ENCODE data around the gene SMARCB1. TPM values are rescaled to one million over a fixed set of nuclear protein-coding genes. Genes with fewer than 3 reads are reported as not detected.

Gene SMARCB1
- total and polyA plus RNA-seq, 2 experiments from 2014 or later, result 114 to 132 TPM

DNA sequence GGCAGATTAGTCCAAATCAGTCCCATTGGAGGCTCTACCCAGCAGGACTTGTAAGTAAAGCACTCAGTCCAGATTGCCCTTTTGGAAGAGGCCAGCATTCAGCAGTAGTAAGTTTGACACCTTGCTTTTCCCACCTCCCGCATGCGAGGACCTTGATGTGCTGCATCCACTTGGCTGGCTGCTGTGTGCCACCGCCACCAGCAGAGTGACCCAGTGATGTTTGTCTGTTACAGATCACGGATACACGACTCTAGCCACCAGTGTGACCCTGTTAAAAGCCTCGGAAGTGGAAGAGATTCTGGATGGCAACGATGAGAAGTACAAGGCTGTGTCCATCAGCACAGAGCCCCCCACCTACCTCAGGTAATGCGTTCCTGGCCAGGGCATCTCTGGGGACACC, 6.6 kb downstream of the SMARCB1 start:
- Histone ChIP-seq H3K4me2 (no peak overlapping the region), H3K4me1 (ENCODE audit: insufficient read depth) (peaks cover 14% of the 10 kb centered on the region), H3K27ac (ENCODE audit: low read depth) (0 out of 2 replicates have a peak overlapping the region, but pooled peaks have one; percentile 14), H3F3A (replicated peaks; ENCODE audit: low read depth) (0 out of 2 replicates have a peak, but pooled peaks cover 16% of the 10 kb centered on the region), H2AFZ (no peak overlapping the region), H3K4me3 (no peak overlapping the region), H3K79me2 (replicated peaks; ENCODE audit: insufficient read depth) (peaks cover 55% of the 10 kb centered on the region), H4K20me1 (replicated peaks; ENCODE audit: insufficient read depth) (peaks cover 25% of the 10 kb centered on the region), H3K9me2 (ENCODE audit: insufficient read depth) (no peaks in the 10 kb centered on the region), H3K36me3 (ENCODE audit: insufficient read depth) (peaks cover 26% of the 10 kb centered on the region), H3K27me3 (ENCODE audit: insufficient read depth) (no peaks in the 10 kb centered on the region)
- TF ChIP-seq, protein P1, sequence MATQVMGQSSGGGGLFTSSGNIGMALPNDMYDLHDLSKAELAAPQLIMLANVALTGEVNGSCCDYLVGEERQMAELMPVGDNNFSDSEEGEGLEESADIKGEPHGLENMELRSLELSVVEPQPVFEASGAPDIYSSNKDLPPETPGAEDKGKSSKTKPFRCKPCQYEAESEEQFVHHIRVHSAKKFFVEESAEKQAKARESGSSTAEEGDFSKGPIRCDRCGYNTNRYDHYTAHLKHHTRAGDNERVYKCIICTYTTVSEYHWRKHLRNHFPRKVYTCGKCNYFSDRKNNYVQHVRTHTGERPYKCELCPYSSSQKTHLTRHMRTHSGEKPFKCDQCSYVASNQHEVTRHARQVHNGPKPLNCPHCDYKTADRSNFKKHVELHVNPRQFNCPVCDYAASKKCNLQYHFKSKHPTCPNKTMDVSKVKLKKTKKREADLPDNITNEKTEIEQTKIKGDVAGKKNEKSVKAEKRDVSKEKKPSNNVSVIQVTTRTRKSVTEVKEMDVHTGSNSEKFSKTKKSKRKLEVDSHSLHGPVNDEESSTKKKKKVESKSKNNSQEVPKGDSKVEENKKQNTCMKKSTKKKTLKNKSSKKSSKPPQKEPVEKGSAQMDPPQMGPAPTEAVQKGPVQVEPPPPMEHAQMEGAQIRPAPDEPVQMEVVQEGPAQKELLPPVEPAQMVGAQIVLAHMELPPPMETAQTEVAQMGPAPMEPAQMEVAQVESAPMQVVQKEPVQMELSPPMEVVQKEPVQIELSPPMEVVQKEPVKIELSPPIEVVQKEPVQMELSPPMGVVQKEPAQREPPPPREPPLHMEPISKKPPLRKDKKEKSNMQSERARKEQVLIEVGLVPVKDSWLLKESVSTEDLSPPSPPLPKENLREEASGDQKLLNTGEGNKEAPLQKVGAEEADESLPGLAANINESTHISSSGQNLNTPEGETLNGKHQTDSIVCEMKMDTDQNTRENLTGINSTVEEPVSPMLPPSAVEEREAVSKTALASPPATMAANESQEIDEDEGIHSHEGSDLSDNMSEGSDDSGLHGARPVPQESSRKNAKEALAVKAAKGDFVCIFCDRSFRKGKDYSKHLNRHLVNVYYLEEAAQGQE (IDR thresholded peaks at IDR 0.05; ENCODE audit: unreplicated experiment), result no peak
- TF ChIP-seq CREB1 (CRISPR knock-in tag; IDR thresholded peaks at IDR 0.05; ENCODE audit: low read depth) (no peak), ZNF114 (CRISPR knock-in tag; IDR thresholded peaks at IDR 0.05) (no peak), EZH2 (IDR thresholded peaks at IDR 0.05; ENCODE audit: low read depth, unreplicated experiment) (no peak), ZNF331 (CRISPR knock-in tag; IDR thresholded peaks at IDR 0.05; ENCODE audit: low read depth) (no peak), NANOG (IDR thresholded peaks at IDR 0.05; ENCODE audit: borderline replicate concordance) (no peak), EZH2phosphoT487 (IDR thresholded peaks at IDR 0.05; ENCODE audit: unreplicated experiment) (no peak), JUNB (IDR thresholded peaks at IDR 0.05; ENCODE audit: unreplicated experiment) (no peak), STAT1 (IDR thresholded peaks at IDR 0.05; ENCODE audit: unreplicated experiment) (no peak), POLR2AphosphoS5 (IDR thresholded peaks at IDR 0.05; ENCODE audit: low read depth) (no peak)
- TF ChIP-seq, protein P2, sequence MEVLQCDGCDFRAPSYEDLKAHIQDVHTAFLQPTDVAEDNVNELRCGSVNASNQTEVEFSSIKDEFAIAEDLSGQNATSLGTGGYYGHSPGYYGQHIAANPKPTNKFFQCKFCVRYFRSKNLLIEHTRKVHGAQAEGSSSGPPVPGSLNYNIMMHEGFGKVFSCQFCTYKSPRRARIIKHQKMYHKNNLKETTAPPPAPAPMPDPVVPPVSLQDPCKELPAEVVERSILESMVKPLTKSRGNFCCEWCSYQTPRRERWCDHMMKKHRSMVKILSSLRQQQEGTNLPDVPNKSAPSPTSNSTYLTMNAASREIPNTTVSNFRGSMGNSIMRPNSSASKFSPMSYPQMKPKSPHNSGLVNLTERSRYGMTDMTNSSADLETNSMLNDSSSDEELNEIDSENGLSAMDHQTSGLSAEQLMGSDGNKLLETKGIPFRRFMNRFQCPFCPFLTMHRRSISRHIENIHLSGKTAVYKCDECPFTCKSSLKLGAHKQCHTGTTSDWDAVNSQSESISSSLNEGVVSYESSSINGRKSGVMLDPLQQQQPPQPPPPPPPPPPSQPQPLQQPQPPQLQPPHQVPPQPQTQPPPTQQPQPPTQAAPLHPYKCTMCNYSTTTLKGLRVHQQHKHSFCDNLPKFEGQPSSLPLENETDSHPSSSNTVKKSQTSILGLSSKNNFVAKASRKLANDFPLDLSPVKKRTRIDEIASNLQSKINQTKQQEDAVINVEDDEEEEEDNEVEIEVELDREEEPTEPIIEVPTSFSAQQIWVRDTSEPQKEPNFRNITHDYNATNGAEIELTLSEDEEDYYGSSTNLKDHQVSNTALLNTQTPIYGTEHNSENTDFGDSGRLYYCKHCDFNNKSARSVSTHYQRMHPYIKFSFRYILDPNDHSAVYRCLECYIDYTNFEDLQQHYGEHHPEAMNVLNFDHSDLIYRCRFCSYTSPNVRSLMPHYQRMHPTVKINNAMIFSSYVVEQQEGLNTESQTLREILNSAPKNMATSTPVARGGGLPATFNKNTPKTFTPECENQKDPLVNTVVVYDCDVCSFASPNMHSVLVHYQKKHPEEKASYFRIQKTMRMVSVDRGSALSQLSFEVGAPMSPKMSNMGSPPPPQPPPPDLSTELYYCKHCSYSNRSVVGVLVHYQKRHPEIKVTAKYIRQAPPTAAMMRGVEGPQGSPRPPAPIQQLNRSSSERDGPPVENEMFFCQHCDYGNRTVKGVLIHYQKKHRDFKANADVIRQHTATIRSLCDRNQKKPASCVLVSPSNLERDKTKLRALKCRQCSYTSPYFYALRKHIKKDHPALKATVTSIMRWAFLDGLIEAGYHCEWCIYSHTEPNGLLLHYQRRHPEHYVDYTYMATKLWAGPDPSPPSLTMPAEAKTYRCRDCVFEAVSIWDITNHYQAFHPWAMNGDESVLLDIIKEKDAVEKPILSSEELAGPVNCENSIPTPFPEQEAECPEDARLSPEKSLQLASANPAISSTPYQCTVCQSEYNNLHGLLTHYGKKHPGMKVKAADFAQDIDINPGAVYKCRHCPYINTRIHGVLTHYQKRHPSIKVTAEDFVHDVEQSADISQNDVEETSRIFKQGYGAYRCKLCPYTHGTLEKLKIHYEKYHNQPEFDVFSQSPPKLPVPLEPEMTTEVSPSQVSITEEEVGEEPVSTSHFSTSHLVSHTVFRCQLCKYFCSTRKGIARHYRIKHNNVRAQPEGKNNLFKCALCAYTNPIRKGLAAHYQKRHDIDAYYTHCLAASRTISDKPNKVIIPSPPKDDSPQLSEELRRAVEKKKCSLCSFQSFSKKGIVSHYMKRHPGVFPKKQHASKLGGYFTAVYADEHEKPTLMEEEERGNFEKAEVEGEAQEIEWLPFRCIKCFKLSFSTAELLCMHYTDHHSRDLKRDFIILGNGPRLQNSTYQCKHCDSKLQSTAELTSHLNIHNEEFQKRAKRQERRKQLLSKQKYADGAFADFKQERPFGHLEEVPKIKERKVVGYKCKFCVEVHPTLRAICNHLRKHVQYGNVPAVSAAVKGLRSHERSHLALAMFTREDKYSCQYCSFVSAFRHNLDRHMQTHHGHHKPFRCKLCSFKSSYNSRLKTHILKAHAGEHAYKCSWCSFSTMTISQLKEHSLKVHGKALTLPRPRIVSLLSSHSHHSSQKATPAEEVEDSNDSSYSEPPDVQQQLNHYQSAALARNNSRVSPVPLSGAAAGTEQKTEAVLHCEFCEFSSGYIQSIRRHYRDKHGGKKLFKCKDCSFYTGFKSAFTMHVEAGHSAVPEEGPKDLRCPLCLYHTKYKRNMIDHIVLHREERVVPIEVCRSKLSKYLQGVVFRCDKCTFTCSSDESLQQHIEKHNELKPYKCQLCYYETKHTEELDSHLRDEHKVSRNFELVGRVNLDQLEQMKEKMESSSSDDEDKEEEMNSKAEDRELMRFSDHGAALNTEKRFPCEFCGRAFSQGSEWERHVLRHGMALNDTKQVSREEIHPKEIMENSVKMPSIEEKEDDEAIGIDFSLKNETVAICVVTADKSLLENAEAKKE (CRISPR knock-in tag; IDR thresholded peaks at IDR 0.05), result no peak
- TF ChIP-seq, protein P3, sequence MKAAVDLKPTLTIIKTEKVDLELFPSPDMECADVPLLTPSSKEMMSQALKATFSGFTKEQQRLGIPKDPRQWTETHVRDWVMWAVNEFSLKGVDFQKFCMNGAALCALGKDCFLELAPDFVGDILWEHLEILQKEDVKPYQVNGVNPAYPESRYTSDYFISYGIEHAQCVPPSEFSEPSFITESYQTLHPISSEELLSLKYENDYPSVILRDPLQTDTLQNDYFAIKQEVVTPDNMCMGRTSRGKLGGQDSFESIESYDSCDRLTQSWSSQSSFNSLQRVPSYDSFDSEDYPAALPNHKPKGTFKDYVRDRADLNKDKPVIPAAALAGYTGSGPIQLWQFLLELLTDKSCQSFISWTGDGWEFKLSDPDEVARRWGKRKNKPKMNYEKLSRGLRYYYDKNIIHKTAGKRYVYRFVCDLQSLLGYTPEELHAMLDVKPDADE (IDR thresholded peaks at IDR 0.05), result no peak
- TF ChIP-seq, protein P4, sequence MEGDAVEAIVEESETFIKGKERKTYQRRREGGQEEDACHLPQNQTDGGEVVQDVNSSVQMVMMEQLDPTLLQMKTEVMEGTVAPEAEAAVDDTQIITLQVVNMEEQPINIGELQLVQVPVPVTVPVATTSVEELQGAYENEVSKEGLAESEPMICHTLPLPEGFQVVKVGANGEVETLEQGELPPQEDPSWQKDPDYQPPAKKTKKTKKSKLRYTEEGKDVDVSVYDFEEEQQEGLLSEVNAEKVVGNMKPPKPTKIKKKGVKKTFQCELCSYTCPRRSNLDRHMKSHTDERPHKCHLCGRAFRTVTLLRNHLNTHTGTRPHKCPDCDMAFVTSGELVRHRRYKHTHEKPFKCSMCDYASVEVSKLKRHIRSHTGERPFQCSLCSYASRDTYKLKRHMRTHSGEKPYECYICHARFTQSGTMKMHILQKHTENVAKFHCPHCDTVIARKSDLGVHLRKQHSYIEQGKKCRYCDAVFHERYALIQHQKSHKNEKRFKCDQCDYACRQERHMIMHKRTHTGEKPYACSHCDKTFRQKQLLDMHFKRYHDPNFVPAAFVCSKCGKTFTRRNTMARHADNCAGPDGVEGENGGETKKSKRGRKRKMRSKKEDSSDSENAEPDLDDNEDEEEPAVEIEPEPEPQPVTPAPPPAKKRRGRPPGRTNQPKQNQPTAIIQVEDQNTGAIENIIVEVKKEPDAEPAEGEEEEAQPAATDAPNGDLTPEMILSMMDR (conservative IDR thresholded peaks at IDR 0.05; ENCODE audit: low read depth in 2 of 2), result no peak
- no peak overlapping the region for H3K4me3 Mint-ChIP-seq
- H3K27ac Mint-ChIP-seq, result no peak overlapping the region
- DNase-seq (ENCODE audit: low spot score) (no peak), ATAC-seq (no peak)
- no peaks in the 10 kb centered on the region for H3K9me3 Mint-ChIP-seq
- H3K27me3 Mint-ChIP-seq (ENCODE audit: insufficient read depth, low read depth, poor library complexity), result no peaks in the 10 kb centered on the region
- peaks cover 64% of the 10 kb centered on the region for H3K36me3 Mint-ChIP-seq (ENCODE audit: low read depth)
- peaks cover 13% of the 10 kb centered on the region for H3K4me1 Mint-ChIP-seq

Data from GM23338 (cell line).